Stimulated activated CD4-positive, alpha-beta T cell treated with anti-CD3 and anti-CD28 coated beads, Interleukin-4, amount 100 ng/mL, for 48 hours (primary cell): ENCODE measurements around the gene FBXO30.

Experiments used
- DNase-seq, 2 donors: peaks; one replicate each; pipeline ENCODE4 v3.0.0-alpha.2; 2020; ENCODE audit warnings: low read depth in 2 of 2

Gene FBXO30

DNA sequence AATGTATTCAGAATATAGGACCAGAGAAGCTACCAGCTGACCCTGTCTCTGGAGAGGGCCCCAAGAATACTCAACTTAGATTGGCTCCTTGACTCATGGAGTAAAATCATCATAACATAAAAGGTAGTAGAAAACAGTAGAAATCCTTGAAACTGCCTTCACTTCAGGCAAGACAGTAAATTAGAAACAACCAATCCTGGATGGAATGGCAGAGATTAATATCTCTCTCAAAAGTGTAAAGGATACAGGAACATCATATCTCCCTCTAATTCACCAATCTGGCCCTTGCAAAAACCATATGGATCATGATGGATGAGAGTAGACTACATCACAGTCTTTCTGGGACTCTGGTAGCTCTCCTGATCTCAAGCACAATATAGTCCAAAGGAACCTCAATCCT lies 58.9 kb downstream of the FBXO30 start:
- DNase-seq, result no peak

GRCh38 chr6:145752638-145753037 lies 62.0 kb downstream of the FBXO30 start:
- no peak for DNase-seq

GRCh38 chr6:145749632-145750031 lies 65.0 kb downstream of the FBXO30 start:
- no peak for DNase-seq

GRCh38 chr6:145745861-145746260 lies 68.7 kb downstream of the FBXO30 start:
- DNase-seq, result no peak

DNA sequence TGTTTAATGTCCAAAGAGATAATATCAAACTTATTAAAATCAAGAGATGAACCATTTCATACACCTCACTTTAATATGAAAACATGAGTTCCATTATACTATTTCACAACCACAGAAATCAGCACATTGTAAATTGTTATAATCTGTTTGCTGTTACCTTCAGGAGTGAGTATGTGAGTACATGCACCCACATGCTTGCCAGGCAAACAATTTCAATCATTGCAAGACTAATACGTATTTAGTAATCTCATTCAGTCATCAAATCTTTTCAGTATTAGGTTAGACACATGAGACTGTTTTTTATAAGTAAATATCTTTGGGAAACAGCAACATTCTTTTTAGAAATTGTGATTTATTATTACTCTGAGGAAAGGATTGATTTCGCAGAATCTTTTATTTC lies 70.0 kb downstream of the FBXO30 start:
- no peak for DNase-seq
